GM12892 (cell line): Measurements from ENCODE around the gene SEMA4F.

Experiments used
- POLR2AphosphoS5 ChIP-seq: IDR thresholded peaks from 2 replicates; pipeline ENCODE4 v1.6.1; 2011; ENCODE audit warnings: low read depth, low read length, control low read depth
- TAF1 ChIP-seq: IDR thresholded peaks from 2 replicates; pipeline ENCODE4 v1.6.1; 2011; ENCODE audit warnings: low read depth, mild to moderate bottlenecking, control low read depth, low read length, borderline replicate concordance

- no peak for TF ChIP-seq POLR2AphosphoS5
- no peak for TF ChIP-seq TAF1
These were observed 61.2 kb downstream of the SEMA4F start for GRCh38 chr2:74715081-74715791.
